CD4-positive, alpha-beta T cell treated with Interleukin-12 subunit alpha and Interleukin-12 subunit beta, for 1 hour (primary cell): Measurements from ENCODE around the gene GDI2.

ENCODE experiments used
- DNase-seq: peaks from one replicate; pipeline ENCODE4 v3.0.0-alpha.2; 2020

The GDI2 gene

GRCh38 chr10:5737352-5737751, 75.9 kb downstream of the GDI2 start:
- no peak for DNase-seq

- DNase-seq = no peak
These were observed 76.6 kb downstream of the GDI2 start for GRCh38 chr10:5736591-5736990.

- no peak for DNase-seq
These were observed 78.1 kb downstream of the GDI2 start for GRCh38 chr10:5735119-5735518.

GRCh38 chr10:5732141-5732540, 81.1 kb downstream of the GDI2 start:
- DNase-seq = no peak

- DNase-seq = no peak
These were observed 81.7 kb downstream of the GDI2 start for GRCh38 chr10:5731559-5731958.

- DNase-seq = no peak
These were observed 82.5 kb downstream of the GDI2 start for GRCh38 chr10:5730766-5731165.

GRCh38 chr10:5723692-5724091, 89.5 kb downstream of the GDI2 start:
- no peak for DNase-seq

GRCh38 chr10:5720182-5720581, 93.1 kb downstream of the GDI2 start:
- no peak for DNase-seq

- DNase-seq = no peak
These were observed 93.7 kb downstream of the GDI2 start for GRCh38 chr10:5719546-5719945.
